SK-N-SH treated with all-trans-retinoic acid at 6 μM for 48 hours (cell line): ENCODE measurements around the gene DNAJC3.

Experiments
- ATAC-seq: fragments of 200-7000 bp; cut with Tn5 transposase; 3 replicates; pipeline ENCODE4 v1.9.1; 2020; ENCODE audit warnings: mild to moderate bottlenecking, moderate library complexity
- ARNTL ChIP-seq: fragments of 450-650 bp; formaldehyde crosslinking; IDR thresholded peaks from 2 replicates; pipeline ENCODE4 v1.5.0; 2020; ENCODE audit warnings: low read depth, mild to moderate bottlenecking, moderate library complexity, borderline replicate concordance
- BACH2 ChIP-seq: fragments of 250-450 bp; sonication (Bioruptor Pico); IDR thresholded peaks from 2 replicates; pipeline ENCODE4 v1.9.0; 2021; ENCODE audit warnings: mild to moderate bottlenecking, borderline replicate concordance
- CSDC2 ChIP-seq: fragments of 250-450 bp; sonication (Bioruptor Pico); IDR thresholded peaks from 2 replicates; pipeline ENCODE4 v1.5.0; 2020; ENCODE audit warnings: mild to moderate bottlenecking, moderate library complexity
- ESRRG ChIP-seq: fragments of 250-450 bp; sonication (Bioruptor Pico); IDR thresholded peaks from 2 replicates; pipeline ENCODE4 v1.6.1; 2021; ENCODE audit warnings: mild to moderate bottlenecking
- ISL1 ChIP-seq: fragments of 250-450 bp; sonication (Bioruptor Pico); IDR thresholded peaks from 2 replicates; pipeline ENCODE4 v2.1.2; 2022; ENCODE audit warnings: mild to moderate bottlenecking, moderate library complexity
- OSR1 ChIP-seq: fragments of 250-450 bp; sonication (Bioruptor Pico); IDR thresholded peaks from 2 replicates; pipeline ENCODE4 v1.8.0; 2022; ENCODE audit warnings: moderate library complexity, mild to moderate bottlenecking, inconsistent platforms
- PPARA ChIP-seq: fragments of 250-450 bp; sonication (Bioruptor Pico); IDR thresholded peaks from 2 replicates; pipeline ENCODE4 v1.5.0; 2020; ENCODE audit warnings: mild to moderate bottlenecking, borderline replicate concordance
- RARB ChIP-seq: fragments of 250-450 bp; sonication (Bioruptor Pico); IDR thresholded peaks from 2 replicates; pipeline ENCODE4 v1.8.0; 2021; ENCODE audit warnings: mild to moderate bottlenecking, moderate library complexity
- TCF4 ChIP-seq: fragments of 250-450 bp; sonication (Bioruptor Pico); IDR thresholded peaks from 2 replicates; pipeline ENCODE4 v1.8.0; 2021; ENCODE audit warnings: mild to moderate bottlenecking, moderate library complexity, borderline replicate concordance
- TOX ChIP-seq: fragments of 250-450 bp; sonication (Bioruptor Pico); IDR thresholded peaks from 2 replicates; pipeline ENCODE4 v1.8.0; 2021; ENCODE audit warnings: mild to moderate bottlenecking, moderate library complexity, borderline replicate concordance
- ZC3H10 ChIP-seq: fragments of 250-450 bp; sonication (Bioruptor Pico); IDR thresholded peaks from 2 replicates; pipeline ENCODE4 v1.5.1; 2021; ENCODE audit warnings: mild to moderate bottlenecking, moderate library complexity
- ZFP3 ChIP-seq: fragments of 250-450 bp; sonication (Bioruptor Pico); IDR thresholded peaks from 2 replicates; pipeline ENCODE4 v1.5.0; 2020; ENCODE audit warnings: mild to moderate bottlenecking, moderate library complexity
- ZFP30 ChIP-seq: fragments of 450-650 bp; formaldehyde crosslinking; IDR thresholded peaks from 2 replicates; pipeline ENCODE4 v1.5.0; 2022; ENCODE audit warnings: mild to moderate bottlenecking, moderate library complexity
- ZNF565 ChIP-seq: fragments of 450-650 bp; formaldehyde crosslinking; conservative IDR thresholded peaks from 2 replicates; pipeline ENCODE4 v1.5.0; 2020; ENCODE audit warnings: low read depth, mild to moderate bottlenecking, moderate library complexity
- ZNF70 ChIP-seq: fragments of 450-650 bp; formaldehyde crosslinking; IDR thresholded peaks from 2 replicates; pipeline ENCODE4 v1.5.0; 2020; ENCODE audit warnings: mild to moderate bottlenecking, moderate library complexity
- ZNF8 ChIP-seq: fragments of 450-650 bp; formaldehyde crosslinking; IDR thresholded peaks from 2 replicates; pipeline ENCODE4 v1.5.0; 2020; ENCODE audit warnings: mild to moderate bottlenecking, moderate library complexity
- TF ChIP-seq, protein P1 (sequence below): fragments of 250-450 bp; sonication (Bioruptor Pico); IDR thresholded peaks from 2 replicates; pipeline ENCODE4 v1.5.0; 2020; ENCODE audit warnings: mild to moderate bottlenecking, moderate library complexity
- TF ChIP-seq, protein P2 (sequence below): fragments of 250-450 bp; sonication (Bioruptor Pico); IDR thresholded peaks from 2 replicates; pipeline ENCODE4 v1.5.1; 2021; ENCODE audit warnings: mild to moderate bottlenecking, moderate library complexity
- TF ChIP-seq, protein P3 (sequence below): fragments of 250-450 bp; sonication (Bioruptor Pico); IDR thresholded peaks from 2 replicates; pipeline ENCODE4 v1.5.1; 2020; ENCODE audit warnings: low read depth, mild to moderate bottlenecking, moderate library complexity
- TF ChIP-seq, protein P4 (sequence below): fragments of 250-450 bp; sonication (Bioruptor Pico); IDR thresholded peaks from 2 replicates; pipeline ENCODE4 v1.8.0; 2020; ENCODE audit warnings: mild to moderate bottlenecking, moderate library complexity, borderline replicate concordance

Gene DNAJC3

DNA sequence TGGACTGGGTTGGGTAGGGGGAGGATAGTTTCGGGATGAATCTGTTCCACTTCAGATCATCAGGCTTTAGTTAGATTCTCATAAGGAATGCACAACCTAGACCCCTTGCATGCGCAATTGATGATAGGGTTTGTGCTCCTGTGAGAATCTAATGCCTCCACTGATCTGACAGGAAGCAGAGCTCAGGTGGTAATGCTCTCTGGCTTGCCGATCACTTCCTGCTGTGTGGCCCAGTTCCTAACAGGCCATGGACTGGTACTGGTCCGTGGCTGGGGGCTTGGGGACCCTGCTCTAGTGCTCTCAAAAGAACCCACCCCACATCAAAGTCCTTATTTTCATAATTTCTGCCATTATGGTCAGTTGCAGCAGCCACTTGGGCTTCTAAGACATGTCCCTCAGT is 30.1 kb downstream of the DNAJC3 start:
- TF ChIP-seq, protein P1, sequence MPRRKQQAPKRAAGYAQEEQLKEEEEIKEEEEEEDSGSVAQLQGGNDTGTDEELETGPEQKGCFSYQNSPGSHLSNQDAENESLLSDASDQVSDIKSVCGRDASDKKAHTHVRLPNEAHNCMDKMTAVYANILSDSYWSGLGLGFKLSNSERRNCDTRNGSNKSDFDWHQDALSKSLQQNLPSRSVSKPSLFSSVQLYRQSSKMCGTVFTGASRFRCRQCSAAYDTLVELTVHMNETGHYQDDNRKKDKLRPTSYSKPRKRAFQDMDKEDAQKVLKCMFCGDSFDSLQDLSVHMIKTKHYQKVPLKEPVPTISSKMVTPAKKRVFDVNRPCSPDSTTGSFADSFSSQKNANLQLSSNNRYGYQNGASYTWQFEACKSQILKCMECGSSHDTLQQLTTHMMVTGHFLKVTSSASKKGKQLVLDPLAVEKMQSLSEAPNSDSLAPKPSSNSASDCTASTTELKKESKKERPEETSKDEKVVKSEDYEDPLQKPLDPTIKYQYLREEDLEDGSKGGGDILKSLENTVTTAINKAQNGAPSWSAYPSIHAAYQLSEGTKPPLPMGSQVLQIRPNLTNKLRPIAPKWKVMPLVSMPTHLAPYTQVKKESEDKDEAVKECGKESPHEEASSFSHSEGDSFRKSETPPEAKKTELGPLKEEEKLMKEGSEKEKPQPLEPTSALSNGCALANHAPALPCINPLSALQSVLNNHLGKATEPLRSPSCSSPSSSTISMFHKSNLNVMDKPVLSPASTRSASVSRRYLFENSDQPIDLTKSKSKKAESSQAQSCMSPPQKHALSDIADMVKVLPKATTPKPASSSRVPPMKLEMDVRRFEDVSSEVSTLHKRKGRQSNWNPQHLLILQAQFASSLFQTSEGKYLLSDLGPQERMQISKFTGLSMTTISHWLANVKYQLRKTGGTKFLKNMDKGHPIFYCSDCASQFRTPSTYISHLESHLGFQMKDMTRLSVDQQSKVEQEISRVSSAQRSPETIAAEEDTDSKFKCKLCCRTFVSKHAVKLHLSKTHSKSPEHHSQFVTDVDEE, result no peak
- TF ChIP-seq ESRRG (CRISPR knock-in tag) (no peak), ZNF565 (CRISPR knock-in tag) (no peak), ZC3H10 (CRISPR knock-in tag) (no peak), RARB (CRISPR knock-in tag) (no peak), PPARA (CRISPR knock-in tag) (no peak), TCF4 (CRISPR knock-in tag) (no peak), ZFP30 (no peak)
- TF ChIP-seq, protein P2, sequence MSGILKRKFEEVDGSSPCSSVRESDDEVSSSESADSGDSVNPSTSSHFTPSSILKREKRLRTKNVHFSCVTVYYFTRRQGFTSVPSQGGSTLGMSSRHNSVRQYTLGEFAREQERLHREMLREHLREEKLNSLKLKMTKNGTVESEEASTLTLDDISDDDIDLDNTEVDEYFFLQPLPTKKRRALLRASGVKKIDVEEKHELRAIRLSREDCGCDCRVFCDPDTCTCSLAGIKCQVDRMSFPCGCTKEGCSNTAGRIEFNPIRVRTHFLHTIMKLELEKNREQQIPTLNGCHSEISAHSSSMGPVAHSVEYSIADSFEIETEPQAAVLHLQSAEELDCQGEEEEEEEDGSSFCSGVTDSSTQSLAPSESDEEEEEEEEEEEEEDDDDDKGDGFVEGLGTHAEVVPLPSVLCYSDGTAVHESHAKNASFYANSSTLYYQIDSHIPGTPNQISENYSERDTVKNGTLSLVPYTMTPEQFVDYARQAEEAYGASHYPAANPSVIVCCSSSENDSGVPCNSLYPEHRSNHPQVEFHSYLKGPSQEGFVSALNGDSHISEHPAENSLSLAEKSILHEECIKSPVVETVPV (CRISPR knock-in tag), result no peak
- ATAC-seq, result no peak

DNA sequence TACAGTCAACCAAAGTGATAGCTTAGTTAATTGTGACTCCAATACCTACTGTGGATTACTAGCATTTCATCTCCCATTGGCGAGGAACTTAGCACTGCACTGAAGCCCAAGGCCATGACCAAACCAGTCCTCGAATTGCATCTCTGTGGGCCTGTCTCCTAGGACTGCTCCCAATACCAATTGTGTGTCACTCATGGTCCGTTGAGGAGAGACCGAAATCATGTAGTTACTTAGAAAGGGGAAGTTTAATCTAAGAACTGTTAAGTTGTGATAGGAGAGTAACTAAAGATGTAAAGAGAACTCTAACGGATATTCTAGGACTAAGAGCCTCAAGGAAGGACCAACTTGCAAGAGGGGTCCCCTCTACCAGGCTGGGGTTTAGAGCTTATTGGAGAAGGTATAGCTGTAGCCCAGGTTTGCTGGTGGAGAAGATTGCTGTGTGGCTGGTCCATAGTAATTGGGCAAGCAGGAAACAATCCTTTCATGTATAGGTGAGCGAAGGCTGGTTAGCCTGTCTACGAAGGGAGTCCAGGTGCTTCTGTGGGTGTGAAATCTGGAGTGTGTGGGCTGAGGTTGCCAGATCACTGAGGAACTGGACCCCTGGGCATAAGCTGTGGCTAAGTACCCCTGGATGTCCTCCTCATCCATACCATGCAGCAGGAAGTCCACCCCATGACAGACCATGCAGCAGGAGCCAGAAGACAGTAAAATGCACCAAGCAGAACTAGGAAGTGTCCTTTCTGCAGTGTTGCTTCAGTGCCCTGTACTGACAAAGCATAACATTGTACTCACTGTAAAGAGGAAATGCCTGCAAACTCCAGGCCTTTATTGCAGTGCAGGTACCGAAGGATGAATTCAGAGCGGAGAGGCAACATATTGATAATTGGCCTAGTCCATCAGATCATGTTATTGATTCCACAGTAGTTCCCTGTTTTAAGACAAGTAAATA is 30.8 kb downstream of the DNAJC3 start:
- TF ChIP-seq PPARA (CRISPR knock-in tag) (no peak), ZNF8 (CRISPR knock-in tag) (no peak), ZNF565 (CRISPR knock-in tag) (no peak), ZC3H10 (CRISPR knock-in tag) (no peak), TCF4 (CRISPR knock-in tag) (no peak), ISL1 (CRISPR knock-in tag) (no peak), ESRRG (CRISPR knock-in tag) (no peak), ZFP30 (no peak), ARNTL (CRISPR knock-in tag) (no peak), ZFP3 (CRISPR knock-in tag) (no peak), OSR1 (CRISPR knock-in tag) (no peak), ZNF70 (no peak), CSDC2 (CRISPR knock-in tag) (no peak), TOX (CRISPR knock-in tag) (no peak)
- TF ChIP-seq, protein P3, sequence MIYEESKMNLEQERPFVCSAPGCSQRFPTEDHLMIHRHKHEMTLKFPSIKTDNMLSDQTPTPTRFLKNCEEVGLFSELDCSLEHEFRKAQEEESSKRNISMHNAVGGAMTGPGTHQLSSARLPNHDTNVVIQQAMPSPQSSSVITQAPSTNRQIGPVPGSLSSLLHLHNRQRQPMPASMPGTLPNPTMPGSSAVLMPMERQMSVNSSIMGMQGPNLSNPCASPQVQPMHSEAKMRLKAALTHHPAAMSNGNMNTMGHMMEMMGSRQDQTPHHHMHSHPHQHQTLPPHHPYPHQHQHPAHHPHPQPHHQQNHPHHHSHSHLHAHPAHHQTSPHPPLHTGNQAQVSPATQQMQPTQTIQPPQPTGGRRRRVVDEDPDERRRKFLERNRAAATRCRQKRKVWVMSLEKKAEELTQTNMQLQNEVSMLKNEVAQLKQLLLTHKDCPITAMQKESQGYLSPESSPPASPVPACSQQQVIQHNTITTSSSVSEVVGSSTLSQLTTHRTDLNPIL, result no peak
- TF ChIP-seq, protein P2 (CRISPR knock-in tag), result no peak
- no peak for ATAC-seq

DNA sequence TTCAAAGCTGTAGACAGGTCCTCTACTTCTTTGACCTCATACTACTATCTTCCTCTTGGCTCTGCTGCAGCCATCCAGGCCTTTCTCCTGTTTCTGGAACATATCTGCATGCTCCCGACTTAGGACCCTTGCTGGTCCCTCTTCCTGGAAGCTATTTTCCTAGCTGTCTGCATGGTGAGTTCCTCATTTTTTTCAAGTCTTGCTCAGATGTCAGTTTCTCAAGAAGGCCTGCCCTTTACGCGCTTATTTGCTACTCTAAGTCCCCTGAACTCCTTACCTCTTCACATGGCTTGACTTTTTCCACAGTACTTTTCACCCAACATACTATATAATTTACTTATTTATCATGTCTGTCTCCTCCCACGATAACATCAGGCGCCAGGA is 31.4 kb downstream of the DNAJC3 start:
- TF ChIP-seq PPARA (CRISPR knock-in tag) (no peak), OSR1 (CRISPR knock-in tag) (no peak), ARNTL (CRISPR knock-in tag) (no peak), ISL1 (CRISPR knock-in tag) (no peak)
- no peak for ATAC-seq

DNA sequence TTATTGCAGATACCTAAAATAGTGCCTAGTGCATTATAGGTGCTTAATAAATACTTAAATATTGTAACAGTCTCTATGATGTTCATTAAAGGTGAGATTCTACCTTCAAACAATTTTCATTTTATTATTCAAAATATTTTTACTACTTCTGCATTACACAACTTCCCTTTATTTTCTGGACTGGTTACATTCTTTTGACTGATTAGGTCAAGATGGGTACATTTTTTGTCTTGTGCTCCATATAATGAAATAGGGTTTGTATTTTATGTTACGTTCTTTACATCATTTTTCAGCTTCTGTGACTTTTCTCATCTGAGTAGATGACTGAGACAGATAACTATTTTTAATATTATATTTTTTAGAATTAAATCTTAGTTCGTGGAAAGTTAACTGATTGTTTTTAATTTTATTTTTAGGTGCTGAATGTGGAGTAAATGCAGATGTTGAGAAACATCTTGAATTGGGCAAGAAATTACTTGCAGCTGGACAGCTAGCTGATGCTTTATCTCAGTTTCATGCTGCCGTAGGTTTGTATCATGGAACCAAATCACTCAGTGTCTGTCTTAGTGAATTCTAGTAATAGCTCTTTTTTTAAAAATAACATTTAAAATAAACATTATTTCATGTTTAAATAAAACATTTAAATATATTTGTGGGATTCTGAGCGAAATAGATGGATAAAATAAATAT is 32.0 kb downstream of the DNAJC3 start:
- no peak for ATAC-seq
- TF ChIP-seq ZNF8 (CRISPR knock-in tag) (no peak), BACH2 (CRISPR knock-in tag) (no peak)
- TF ChIP-seq, protein P1, result no peak
- TF ChIP-seq, protein P4, sequence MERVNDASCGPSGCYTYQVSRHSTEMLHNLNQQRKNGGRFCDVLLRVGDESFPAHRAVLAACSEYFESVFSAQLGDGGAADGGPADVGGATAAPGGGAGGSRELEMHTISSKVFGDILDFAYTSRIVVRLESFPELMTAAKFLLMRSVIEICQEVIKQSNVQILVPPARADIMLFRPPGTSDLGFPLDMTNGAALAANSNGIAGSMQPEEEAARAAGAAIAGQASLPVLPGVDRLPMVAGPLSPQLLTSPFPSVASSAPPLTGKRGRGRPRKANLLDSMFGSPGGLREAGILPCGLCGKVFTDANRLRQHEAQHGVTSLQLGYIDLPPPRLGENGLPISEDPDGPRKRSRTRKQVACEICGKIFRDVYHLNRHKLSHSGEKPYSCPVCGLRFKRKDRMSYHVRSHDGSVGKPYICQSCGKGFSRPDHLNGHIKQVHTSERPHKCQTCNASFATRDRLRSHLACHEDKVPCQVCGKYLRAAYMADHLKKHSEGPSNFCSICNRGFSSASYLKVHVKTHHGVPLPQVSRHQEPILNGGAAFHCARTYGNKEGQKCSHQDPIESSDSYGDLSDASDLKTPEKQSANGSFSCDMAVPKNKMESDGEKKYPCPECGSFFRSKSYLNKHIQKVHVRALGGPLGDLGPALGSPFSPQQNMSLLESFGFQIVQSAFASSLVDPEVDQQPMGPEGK (CRISPR knock-in tag), result no peak
